Osteoblast (primary cell): ENCODE results near the gene OR2L8. TPM values are rescaled to one million over a fixed set of nuclear protein-coding genes. Genes with fewer than 3 reads are reported as not detected.

Source experiments
- DNase-seq: peaks from one replicate; pipeline ENCODE4 v3.0.0; 2011; ENCODE audit warnings: low spot score, mixed read lengths; ENCODE audit not compliant: insufficient read length; ENCODE audit errors: missing footprints
- H2AFZ ChIP-seq: 2 replicates; pipeline ENCODE4 v1.6.0; 2011; ENCODE audit warnings: mild to moderate bottlenecking, low read length
- H3K27ac ChIP-seq: 2 replicates; pipeline ENCODE4 v1.5.1; 2011; ENCODE audit warnings: mild to moderate bottlenecking, low read depth, low read length, moderate library complexity
- H3K27me3 ChIP-seq: 2 replicates; pipeline ENCODE4 v1.6.0; 2012; ENCODE audit warnings: mild to moderate bottlenecking, control low read depth, inconsistent platforms, low read length, moderate library complexity; ENCODE audit not compliant: insufficient read depth
- H3K36me3 ChIP-seq: 2 replicates; pipeline ENCODE4 v1.5.1; 2011; ENCODE audit warnings: mild to moderate bottlenecking, low read length, control low read depth, moderate library complexity; ENCODE audit not compliant: insufficient read depth
- H3K4me1 ChIP-seq: 2 replicates; pipeline ENCODE4 v1.5.1; 2011; ENCODE audit warnings: mild to moderate bottlenecking, low read length, control low read depth, moderate library complexity; ENCODE audit not compliant: insufficient read depth
- H3K4me2 ChIP-seq: 2 replicates; pipeline ENCODE4 v1.6.0; 2011; ENCODE audit warnings: mild to moderate bottlenecking, low read length; ENCODE audit not compliant: insufficient read depth
- H3K4me3 ChIP-seq: fragments of 200-600 bp; sonication (generic); 3 replicates; pipeline ENCODE4 v1.5.1; 2012; ENCODE audit warnings: mild to moderate bottlenecking, low read length, inconsistent platforms; ENCODE audit not compliant: insufficient read depth
- H3K79me2 ChIP-seq: 2 replicates; pipeline ENCODE4 v1.6.0; 2012; ENCODE audit warnings: mild to moderate bottlenecking, low read length, control low read depth, inconsistent platforms; ENCODE audit not compliant: insufficient read depth
- H3K9me3 ChIP-seq: 2 replicates; pipeline ENCODE4 v1.5.1; 2011; ENCODE audit warnings: low read depth, low read length, control low read depth
- H4K20me1 ChIP-seq: 2 replicates; pipeline ENCODE4 v1.6.0; 2012; ENCODE audit warnings: mild to moderate bottlenecking, low read length, control low read depth; ENCODE audit not compliant: insufficient read depth
- small RNA-seq: library from RNA; depleted of rRNA; stranded (forward); fragments of <200 nt; gene quantifications from one replicate; pipeline ENCODE3, GENCODE V24; 2012
- total RNA-seq: library from RNA; depleted of rRNA; stranded (reverse); fragments of >200 nt; gene quantifications from 2 replicates; pipeline ENCODE4 v1.2.3, GENCODE V29; 2012
- TF ChIP-seq, protein P1 (sequence below): IDR thresholded peaks from 2 replicates; pipeline ENCODE4 v1.5.1; 2011; ENCODE audit warnings: mild to moderate bottlenecking, low read depth, low read length, moderate library complexity; ENCODE audit errors: extremely low read depth

Gene OR2L8
- total RNA-seq, 1 donor: not detected

DNA sequence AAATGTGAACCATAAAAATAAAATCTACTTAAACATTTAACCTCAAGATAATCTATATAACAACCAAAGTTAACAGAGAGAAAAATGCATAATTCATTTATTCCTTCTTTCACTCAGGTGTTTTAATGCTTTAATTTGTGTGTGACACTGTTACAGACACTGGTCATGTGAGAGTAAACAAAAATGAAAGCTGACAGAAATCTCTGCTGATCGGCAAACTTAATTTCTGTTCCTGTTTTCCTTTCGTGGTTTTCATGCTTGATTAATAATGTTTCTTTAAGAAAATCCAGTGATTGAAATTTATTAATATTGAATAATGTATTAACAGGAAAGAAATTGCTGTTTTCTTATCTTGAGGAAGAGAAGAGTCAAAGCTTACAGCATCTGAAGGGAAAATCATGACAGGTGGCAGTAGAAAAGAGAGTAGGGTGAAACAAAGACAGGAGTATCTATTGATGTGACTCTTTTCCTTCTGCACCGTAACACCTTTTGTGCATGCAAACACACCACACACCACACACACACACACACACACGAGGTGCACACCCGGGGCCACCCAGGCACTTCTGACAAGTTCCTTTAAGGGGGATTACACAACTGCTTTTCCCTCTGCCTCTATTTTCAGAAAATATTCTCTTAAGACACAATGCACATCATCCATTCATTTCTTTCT, 18.0 kb downstream of the OR2L8 start:
- Histone ChIP-seq H3K79me2 (no peaks in the 10 kb centered on the region), H3K27ac (no peak overlapping the region), H3K27me3 (no peaks in the 10 kb centered on the region), H3K36me3 (no peaks in the 10 kb centered on the region), H3K9me3 (no peaks in the 10 kb centered on the region), H3K4me2 (no peak overlapping the region), H3K4me1 (no peaks in the 10 kb centered on the region), H4K20me1 (no peaks in the 10 kb centered on the region), H2AFZ (no peak overlapping the region), H3K4me3 (no peak overlapping the region)
- DNase-seq: no peak
- TF ChIP-seq, protein P1, sequence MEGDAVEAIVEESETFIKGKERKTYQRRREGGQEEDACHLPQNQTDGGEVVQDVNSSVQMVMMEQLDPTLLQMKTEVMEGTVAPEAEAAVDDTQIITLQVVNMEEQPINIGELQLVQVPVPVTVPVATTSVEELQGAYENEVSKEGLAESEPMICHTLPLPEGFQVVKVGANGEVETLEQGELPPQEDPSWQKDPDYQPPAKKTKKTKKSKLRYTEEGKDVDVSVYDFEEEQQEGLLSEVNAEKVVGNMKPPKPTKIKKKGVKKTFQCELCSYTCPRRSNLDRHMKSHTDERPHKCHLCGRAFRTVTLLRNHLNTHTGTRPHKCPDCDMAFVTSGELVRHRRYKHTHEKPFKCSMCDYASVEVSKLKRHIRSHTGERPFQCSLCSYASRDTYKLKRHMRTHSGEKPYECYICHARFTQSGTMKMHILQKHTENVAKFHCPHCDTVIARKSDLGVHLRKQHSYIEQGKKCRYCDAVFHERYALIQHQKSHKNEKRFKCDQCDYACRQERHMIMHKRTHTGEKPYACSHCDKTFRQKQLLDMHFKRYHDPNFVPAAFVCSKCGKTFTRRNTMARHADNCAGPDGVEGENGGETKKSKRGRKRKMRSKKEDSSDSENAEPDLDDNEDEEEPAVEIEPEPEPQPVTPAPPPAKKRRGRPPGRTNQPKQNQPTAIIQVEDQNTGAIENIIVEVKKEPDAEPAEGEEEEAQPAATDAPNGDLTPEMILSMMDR: no peak

DNA sequence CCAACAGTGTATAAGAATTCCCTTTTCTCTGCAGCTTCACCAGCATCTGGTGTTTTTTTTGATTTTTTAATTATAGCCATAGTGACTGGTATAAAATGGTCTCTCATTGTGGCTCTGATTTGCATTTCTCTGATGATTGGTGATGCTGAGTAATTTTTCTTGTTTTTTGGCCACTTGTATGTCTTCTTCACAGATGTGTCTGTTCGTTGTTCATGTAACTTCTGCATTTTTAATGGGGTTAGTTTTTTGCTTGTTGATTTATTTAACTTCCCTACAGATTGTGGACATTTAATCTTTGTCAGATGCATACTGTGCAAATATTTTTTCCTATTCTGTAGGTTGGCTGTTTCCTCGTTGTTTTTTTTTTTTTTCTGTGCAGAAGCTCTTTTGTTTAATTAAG, 44.3 kb downstream of the OR2L8 start:
- Histone ChIP-seq H3K27me3 (no peaks in the 10 kb centered on the region), H3K79me2 (no peaks in the 10 kb centered on the region), H3K9me3 (no peaks in the 10 kb centered on the region), H3K36me3 (no peaks in the 10 kb centered on the region), H2AFZ (no peak overlapping the region), H3K27ac (no peak overlapping the region), H4K20me1 (no peaks in the 10 kb centered on the region), H3K4me2 (no peak overlapping the region), H3K4me3 (no peak overlapping the region), H3K4me1 (no peaks in the 10 kb centered on the region)
- DNase-seq: no peak
- TF ChIP-seq, protein P1: no peak

GRCh38 chr1:247998811-247999210, 50.2 kb downstream of the OR2L8 start:
- Histone ChIP-seq H3K27ac (no peak overlapping the region), H3K36me3 (no peaks in the 10 kb centered on the region), H2AFZ (no peak overlapping the region), H3K79me2 (no peaks in the 10 kb centered on the region), H3K4me2 (no peak overlapping the region), H3K27me3 (no peaks in the 10 kb centered on the region), H3K9me3 (no peaks in the 10 kb centered on the region), H3K4me3 (no peak overlapping the region), H3K4me1 (no peaks in the 10 kb centered on the region), H4K20me1 (no peaks in the 10 kb centered on the region)
- no peak for DNase-seq
- TF ChIP-seq, protein P1: no peak

Small RNA genes within 50 kb of the gene (small RNA-seq; reads per million reads assigned to genes)
- not detected for gene RF00019

Other genes with a start within 250 kb of the OR2L8 start
- gene OR6F1, start 232.2 kb upstream of the OR2L8 start, total RNA-seq: not detected in 2 replicates
- gene OR14K1, start 210.2 kb upstream of the OR2L8 start, total RNA-seq: 0.36 TPM in 1 of 2 replicates, not detected in the other
- not detected in 2 replicates for gene OR14A2, start 200.7 kb upstream of the OR2L8 start, total RNA-seq
- not detected in 2 replicates for gene OR1C1, start 188.3 kb upstream of the OR2L8 start, total RNA-seq
- not detected in 2 replicates for gene OR14A16, start 124.7 kb upstream of the OR2L8 start, total RNA-seq
- not detected in 2 replicates for gene OR11L1, start 107.0 kb upstream of the OR2L8 start, total RNA-seq
- gene TRIM58, start 91.7 kb upstream of the OR2L8 start, total RNA-seq: 0.29 and 0.36 TPM in 2 replicates
- 1.1 TPM in 1 of 2 replicates, not detected in the other for gene OR2W3, start 53.3 kb upstream of the OR2L8 start, total RNA-seq
- gene OR2T8, start 28.6 kb upstream of the OR2L8 start, total RNA-seq: not detected in 2 replicates
- not detected in 2 replicates for gene OR2AJ1, start 24.0 kb upstream of the OR2L8 start, total RNA-seq
- not detected in 2 replicates for gene OR2AK2, start 16.4 kb downstream of the OR2L8 start, total RNA-seq
- not detected in 2 replicates for gene OR2L5, start 64.8 kb downstream of the OR2L8 start, total RNA-seq
- under 0.01 TPM in 2 replicates for gene OR2L2, start 81.2 kb downstream of the OR2L8 start, total RNA-seq
- gene OR2L3, start 98.0 kb downstream of the OR2L8 start, total RNA-seq: under 0.01 TPM in 1 of 2 replicates, not detected in the other
- under 0.01 TPM in 1 of 2 replicates, not detected in the other for gene OR2L13, start 146.3 kb downstream of the OR2L8 start, total RNA-seq
- gene OR2M5, start 196.3 kb downstream of the OR2L8 start, total RNA-seq: not detected in 2 replicates
- not detected in 2 replicates for gene OR2M2, start 226.0 kb downstream of the OR2L8 start, total RNA-seq
- not detected in 2 replicates for gene OR2M3, start 248.4 kb downstream of the OR2L8 start, total RNA-seq